Cortex of kidney (tissue), 1 donor: ENCODE data around the gene SPP2.

Experiments used
- DNase-seq: peaks from one replicate; lab custom pipeline; 2025; lab: John Stamatoyannopoulos, UW

SPP2 gene

DNA sequence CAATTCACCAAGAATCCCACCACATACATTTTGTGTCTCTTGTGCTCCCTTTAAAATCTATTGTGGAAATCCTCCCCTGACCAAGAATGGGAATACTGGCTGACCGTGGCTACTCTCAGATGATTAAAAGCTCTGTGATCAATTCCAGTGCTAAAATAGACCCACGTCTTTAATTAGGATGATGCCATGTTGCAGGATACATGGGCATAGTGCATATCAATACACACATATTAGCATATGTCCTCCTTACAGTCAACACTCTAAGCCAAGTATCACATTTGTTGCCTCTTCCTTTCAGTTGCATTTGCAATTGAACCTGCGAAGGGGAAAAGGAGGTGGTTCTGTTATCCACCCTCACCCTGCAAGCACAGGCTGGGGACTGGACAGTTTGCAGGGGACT is 41.8 kb downstream of the SPP2 start:
- no peak for DNase-seq

DNA sequence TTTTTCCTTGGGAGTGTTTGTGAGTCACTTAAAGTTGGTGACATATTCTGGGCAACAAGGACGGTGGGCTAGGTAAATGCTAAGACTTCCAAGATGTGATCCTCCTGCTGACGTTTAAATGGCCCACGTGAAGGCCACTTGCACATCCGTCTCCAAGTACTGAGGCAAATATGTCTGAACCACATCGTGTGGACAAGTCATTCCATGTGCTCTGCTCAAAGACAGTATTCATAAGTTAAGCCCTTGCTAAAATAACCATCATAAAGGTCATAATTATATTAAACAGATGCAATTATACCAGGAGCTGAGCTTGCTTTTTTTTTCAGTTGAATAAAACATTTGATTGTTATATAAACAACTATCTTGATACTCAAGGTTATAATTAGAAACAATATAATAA is 44.8 kb downstream of the SPP2 start:
- DNase-seq, result no peak

DNA sequence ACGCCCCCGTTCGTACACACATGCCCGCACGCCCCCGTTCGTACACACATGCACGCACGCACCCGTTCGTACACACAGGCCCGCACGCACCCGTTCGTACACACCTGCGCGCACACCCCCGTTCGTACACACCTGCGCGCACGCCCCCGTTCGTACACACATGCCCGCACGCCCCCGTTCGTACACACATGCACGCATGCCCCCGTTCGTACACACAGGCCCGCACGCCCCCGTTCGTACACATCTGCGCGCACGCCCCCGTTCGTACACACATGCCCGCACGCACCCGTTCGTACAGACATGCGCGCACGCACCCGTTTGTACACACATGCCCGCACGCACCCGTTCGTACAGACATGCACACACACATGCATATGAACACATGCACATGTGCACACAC is 45.7 kb downstream of the SPP2 start:
- DNase-seq, result no peak

DNA sequence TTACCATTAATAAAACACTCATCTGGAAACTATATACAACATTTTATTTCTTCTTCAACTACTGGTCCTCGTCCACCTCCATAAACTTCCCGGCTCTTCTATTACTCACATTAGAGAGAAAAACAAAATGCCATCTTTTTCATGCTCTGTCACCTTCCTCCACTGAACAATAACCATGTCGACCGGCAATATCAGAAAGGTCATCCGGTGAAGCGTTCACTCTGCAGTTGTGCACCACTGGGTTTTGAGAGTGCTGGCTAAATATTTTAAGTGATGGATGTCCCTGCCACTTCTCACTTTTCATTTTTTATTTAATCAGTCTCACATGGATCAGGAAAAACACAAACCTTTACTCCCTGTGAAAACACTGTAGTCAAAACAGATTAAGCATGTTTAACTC is 48.2 kb downstream of the SPP2 start:
- no peak for DNase-seq

DNA sequence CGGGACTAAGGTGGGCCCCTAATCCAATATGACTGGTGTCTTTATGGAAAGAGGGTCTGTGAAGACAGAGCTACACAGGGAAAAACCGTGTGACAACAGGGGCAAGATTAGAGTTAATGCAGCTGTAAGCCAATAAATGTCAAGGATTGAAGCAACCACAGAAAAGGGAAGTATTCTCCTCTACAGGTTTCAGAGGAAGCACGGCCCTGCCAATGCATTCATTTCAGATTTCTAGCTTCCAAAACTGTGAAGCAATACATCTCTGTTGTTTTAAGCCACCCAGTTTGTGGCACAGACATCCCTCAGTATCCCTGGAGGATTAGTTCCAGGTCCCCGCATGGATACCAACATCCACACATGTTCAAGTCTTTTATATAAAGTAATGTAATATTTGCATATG is 48.8 kb downstream of the SPP2 start:
- no peak for DNase-seq

DNA sequence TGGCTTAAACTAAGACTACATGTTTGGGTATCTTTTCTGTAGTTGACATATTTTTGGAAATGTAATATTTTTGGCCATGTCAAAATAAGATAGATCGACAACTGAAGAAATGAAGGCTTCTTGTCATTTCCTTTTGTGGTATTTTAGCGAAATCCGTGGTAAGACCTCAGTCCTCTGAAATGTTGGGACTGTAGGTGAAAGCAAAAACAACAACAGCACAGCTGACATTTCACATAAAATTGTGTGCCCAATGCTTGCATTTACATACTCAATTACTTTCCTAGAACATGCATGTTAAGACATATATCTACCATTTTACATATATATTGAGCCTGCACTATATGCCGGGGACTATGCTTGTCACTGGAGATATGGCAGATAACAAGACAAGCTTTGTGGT is 50.2 kb downstream of the SPP2 start:
- no peak for DNase-seq

DNA sequence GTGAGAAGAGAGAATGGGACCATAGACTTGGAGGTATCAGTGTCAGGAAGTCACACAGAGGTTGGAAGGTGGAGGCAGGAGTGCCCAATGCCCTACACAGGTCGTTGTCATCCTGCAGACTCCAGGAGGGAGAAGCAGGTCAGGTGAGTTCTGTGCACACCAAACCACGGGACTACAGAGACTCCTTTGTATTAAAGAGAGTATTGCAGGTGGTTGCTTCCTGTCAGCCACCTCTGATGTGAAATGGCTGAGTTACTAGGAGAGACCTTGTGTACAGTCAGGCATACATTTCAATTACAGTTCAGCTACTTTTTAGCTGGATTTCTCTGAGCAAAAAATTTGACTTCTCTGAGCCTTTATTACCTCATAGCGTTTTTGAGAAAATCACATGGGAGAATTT is 51.6 kb downstream of the SPP2 start:
- no peak for DNase-seq

DNA sequence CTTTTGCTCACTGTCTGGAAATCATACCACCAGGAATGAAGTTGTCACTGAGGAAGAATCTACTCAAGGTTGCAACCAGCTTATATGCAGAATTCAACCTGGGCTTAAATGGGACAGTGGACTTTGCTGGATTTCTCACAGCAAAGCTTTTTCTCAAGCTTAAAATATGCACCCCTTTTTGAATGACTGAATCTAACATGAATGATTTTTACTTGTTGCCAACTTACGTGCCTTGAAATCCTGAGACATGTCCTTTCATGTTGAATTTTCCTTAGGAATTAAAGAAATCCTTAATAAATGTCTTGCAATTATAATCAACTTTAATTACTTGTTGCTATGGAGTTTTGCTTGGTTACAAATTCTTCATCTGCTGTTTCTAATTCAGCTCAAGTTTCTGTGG is 57.4 kb downstream of the SPP2 start:
- DNase-seq, result no peak

DNA sequence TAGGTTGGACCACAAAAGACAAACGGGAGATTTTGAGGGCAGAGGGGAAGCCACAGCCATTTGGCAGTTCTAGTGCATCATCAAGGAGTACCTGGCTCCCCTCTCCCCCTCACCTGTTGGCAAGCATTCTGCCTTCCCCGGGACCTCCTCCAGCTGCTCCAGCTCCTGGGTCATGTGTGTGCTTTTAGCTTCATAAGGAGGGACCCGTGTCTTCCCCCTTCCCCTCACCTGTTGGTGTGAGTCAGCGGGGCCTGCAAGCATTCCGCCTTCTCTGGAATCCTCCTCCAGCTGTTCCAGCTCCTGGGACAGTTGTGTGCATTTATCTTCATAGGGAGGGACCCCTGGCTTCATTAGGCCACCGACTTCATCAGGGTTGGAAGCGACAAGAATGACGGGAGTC is 58.8 kb downstream of the SPP2 start:
- no peak for DNase-seq

DNA sequence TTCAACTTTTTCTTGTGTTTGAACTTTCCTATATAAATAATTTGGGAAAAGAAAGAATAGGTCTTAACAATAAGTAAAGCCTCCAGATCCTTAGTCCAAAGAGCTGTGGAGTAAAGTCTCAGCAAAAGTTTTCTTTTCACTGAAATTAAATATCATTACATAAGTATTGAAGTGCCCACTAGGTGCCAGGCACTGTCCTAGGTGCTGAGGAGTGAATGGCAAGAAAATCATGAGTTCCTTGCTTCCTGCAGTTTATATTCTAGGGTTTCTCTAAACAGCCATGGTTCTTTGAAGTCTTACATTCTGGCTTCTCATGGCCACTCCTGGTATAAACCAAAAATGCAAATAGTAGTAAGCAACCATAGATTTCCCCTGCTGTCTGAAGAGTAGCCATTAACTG is 59.7 kb downstream of the SPP2 start:
- no peak for DNase-seq

DNA sequence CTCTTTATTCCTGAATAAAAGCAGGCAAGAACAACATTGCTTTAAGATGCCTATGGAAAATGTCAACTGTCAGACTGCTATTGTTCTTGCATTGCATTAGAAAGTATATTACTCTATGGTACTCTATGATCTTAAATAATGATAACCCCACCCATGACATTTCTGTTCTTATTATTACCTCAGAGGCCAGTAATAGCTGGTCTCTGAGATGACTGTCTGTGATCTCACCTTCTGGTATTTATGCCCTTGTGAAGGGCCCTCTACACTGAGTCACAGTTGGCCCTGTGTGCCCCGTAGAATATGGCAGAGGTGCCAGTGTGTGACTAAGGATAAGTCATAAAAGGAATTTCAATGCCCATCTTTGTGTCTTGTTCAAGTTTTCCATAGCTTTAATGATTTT is 61.0 kb downstream of the SPP2 start:
- DNase-seq, result no peak

DNA sequence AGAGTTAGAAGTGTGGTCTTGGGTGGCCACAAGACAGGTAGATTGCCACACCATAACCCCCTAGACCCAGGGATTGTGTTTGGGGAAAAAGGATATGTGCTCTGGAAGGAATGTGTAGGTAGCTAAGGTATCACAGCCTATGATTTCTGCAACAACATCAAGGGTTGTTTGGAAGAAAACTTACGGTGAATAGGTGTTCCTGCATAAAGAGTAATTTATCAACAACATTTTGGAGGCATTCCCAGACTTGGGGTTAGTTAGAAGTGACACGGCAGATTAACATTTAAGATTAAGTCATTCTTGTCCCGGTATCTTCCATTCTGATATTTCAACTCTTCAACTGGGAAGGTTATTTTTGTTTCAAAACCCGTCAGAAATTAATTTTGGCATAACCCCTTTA is 65.5 kb downstream of the SPP2 start:
- DNase-seq, result no peak

DNA sequence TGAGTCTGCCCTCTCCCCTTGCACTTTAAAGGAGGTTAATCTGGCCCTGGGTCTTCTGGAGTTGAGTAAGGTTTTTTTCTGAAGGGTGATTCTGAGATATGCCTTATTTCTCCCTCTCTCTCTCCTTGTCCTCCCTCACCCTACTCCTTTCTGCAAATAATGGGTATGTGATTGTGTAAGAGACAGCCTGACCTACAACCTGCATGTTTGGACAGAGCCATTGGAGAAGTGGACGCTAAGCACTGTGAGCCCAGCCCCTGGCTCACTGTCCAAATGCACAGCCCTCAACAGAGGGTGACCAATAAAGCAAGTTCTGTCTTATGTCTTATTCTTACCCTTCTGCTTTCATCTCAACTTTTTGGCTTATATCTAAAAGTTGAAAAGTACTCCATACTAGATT is 71.5 kb downstream of the SPP2 start:
- no peak for DNase-seq

DNA sequence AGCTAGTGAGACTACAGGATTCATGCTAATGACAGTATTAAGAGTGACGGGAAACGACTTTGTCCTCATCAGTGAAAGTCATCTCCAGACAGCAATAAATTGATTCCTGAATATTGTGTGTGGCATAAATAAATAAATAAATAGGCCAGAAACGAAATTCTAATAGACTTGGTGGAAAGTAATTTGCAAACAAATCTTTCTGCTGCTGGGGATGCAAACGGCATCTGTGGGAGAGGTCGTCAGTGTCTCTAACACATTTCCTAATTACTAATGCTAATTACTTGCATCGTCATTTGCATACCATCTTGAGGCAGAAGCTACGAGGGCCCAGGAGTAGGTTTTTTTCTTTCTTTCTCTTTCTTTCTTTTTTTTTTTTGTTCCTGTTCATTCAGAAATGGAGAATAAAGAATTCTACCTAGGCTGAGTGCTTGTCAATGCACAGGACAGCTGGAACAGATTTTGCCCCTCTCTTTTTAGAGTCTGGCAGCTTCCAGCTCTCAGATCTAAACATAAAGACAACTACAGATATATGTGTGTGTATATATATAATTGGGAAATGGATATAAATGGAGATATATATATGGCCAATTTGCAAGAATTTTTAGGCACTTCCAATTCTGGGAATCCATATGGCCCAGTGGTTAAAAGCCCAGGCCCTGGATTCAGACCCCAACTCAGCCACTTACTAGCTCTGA is 75.1 kb downstream of the SPP2 start:
- DNase-seq, result no peak

DNA sequence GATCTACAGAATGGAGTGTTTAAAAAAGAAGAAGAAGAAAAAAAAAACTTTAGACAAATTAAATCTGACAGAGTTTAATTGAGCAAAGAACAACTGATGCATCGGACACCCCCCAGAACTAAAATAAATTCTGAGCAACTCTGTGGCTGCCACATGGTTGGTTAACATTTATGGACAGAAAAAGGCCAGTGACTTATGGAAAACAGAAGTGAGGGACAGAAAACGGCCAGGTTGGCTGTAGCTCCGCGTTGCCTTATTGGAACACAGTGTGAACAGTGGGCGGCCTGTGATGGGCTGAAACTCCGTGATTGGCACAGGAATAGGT is 75.6 kb downstream of the SPP2 start:
- DNase-seq, result no peak
